HG03432 (cell line): ENCODE data around the gene FAM83D.

Experiments
- ATAC-seq: cut with Tn5 transposase; IDR thresholded peaks from one replicate; pipeline ENCODE4 v1.9.1; 2021; ENCODE audit warnings: mild to moderate bottlenecking, moderate library complexity; ENCODE audit not compliant: unreplicated experiment

The FAM83D gene

DNA sequence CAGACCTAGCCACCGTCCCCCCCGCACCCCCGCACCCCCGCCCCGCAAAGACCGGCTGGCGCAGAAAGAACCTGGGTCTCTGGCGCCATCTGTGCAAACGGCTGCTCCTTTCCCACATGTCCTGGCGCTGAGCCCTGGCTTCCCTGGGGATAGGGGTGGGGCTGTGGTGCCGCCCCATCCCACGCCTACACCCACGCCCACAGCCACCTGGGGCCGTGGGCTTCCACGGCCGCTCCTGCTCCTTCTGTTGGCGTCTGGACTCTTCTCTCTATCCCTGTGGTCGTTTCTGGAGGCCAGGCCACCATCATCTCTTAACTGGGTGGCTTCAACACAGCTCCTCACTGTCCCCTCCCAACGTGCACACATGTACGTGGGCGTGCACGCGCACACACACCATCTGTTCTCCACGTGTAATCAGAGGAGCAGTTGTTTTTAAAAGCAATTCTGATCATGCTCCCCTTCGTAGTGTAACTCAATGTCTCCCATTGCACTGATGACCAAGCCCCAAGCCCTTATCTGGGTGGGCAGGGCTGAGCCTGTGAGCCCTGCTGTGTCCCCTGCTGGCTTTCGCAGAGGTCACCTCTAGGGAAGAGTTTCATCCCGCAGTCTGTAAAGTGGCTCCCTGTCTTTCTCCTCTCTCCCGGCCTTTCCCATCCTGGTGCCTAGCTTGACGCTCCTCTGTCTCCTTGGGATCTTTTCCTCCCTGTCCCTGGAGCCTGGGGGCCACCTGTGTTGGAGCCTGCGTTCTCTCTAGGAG lies 31.9 kb upstream of the FAM83D start:
- no peak for ATAC-seq

DNA sequence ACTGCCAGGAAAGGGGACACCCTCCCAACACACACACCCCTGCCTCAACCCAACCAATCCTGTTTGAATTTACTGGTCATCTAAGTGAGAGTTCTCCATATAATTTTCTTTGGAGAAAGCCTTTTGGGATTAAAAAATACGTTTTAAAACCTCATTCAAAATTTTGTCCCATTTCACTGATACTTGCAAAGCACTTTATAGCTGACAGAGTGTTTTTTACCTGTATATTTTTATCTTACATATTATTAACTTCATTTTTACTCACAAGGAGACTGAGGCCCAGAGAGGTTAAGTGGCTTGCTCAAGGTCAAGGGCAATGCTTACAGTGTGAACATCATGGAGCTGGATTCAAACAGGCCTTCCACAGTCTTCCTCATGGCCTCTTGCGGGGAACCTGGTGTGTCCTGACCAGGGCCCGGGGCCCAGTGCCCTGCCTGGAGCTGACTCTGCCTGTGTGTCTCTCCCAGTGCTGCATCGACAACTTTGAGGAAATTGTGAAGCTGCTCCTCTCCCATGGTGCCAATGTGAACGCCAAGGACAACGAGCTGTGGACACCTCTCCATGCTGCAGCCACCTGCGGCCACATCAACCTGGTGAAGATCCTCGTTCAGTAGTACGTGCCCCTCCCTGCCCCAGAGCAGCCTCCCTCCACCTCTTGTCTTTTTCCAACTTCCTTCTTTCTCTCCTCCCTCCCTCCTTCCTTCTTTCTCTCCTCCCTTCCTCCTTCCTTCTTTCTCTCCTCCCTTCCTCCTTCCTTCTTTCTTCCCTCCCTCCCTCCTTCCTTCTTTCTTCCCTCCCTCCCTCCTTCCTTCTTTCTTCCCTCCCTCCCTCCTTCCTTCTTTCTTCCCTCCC lies 30.9 kb upstream of the FAM83D start:
- no peak for ATAC-seq

DNA sequence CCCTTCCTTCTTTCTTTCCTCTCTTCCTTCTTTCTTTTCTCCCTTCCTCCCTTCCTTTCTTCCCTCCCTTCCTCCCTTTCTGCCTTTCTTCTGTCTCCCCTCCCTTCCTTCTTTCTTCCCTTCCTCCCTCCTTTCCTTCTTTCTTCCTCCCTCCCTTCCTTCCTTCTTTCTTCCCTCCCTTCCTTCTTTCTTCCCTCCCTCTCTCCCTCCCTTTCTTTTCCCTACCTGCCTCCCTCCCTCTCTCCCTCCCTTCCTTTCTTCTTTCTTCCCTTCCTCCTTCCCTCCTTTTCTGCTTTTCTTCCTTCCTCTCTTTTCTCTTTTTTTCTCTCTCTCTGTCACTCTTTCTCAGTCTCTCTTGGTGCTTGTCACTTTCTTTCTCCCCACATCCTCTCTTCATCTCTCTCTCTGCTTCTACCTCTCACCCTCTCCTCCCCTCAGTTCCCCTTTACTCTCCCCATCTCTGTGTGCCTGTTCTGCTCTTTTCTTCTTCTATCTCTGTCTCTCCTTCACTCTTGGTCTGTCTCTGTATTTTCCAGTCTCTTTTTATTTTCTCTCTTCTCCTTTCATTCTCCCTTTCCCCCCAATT lies 30.1 kb upstream of the FAM83D start:
- ATAC-seq = no peak

DNA sequence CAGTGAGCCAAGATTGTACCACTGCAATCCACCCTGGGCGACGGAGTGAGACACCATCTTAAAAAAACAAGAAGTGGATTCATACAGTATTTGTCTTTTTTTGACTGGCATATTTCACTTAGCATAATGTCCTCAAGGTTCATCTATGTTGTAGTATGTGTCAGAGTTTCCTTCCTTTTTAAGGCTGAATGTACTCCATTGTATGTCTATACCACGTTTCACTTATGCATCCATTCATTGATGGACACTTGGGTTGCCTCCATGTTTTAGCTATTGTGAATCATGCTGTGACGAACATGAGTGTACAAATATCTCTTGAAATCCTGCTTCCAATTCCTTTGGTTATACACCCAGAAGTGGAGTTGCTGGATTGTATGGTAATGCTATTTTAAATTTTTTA lies 28.9 kb upstream of the FAM83D start:
- ATAC-seq = no peak

DNA sequence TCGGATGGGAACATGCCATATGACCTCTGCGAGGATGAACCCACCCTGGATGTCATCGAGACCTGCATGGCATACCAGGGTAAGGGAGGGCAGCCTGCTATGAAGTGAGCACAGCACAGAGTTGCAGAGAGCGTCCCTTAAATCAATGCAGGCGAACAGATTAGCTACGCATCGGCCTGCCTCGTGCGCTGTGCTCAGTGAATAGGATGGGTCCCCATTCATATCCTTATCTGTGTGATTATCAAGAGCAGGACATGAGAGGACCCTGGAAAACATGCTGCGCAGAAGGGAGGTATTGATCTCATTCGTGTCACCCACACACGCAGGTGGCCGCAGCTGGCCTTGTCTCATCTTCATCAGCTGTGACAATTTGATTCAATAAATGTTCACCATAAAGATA lies 25.6 kb upstream of the FAM83D start:
- ATAC-seq = no peak

DNA sequence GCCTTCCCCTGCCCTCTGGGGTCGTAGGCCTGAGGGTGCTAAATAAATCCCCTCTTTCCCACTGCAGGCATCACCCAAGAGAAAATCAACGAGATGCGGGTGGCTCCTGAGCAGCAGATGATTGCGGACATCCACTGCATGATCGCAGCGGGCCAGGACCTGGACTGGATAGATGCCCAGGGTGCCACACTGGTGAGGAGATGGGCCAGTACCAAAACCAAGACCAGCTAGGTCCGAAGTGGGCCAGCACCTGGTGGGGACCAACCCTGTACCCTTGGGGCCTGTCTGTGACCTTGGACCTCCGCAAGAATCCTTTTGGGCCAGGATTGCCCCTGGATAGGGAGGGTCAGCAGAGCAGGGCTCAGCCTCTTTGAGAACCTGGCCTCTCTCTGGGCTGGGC lies 23.6 kb upstream of the FAM83D start:
- ATAC-seq = no peak

DNA sequence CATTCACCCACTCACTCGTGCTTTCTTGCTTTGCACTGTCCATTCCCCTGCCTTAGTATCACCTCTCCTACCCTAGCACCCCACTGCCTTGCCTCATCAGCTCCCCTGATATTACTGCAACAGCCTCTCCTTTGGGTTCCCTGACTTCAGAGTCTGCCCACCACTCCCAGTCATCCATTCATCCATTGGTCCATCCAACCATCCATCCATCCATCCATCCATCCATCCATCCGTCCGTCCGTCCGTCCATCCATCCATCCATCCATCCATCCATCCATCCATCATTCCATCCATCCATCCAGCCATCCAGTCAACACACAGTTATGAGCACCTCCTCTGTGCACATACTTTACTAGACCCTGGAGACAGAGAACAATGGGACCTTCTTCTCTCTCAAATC lies 22.9 kb upstream of the FAM83D start:
- no peak for ATAC-seq

DNA sequence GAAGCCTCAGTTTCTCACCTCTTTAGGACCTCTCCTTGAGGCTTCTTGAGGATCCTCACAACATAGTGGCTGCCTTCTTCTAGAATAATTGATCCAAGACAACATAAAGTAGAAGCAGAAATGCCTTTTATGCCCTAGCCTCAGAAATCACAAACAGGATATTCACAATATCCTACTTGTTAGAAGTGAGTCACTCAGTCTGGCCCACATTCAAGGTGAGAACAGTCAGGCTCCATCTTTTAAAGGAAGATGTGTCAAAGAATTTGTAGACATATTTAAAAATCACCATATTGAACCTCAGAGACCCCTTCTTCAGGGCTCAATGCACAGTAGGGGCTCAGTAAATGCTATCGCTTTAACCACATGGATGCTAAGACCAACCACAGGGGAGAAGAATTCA lies 20.8 kb upstream of the FAM83D start:
- ATAC-seq = no peak

DNA sequence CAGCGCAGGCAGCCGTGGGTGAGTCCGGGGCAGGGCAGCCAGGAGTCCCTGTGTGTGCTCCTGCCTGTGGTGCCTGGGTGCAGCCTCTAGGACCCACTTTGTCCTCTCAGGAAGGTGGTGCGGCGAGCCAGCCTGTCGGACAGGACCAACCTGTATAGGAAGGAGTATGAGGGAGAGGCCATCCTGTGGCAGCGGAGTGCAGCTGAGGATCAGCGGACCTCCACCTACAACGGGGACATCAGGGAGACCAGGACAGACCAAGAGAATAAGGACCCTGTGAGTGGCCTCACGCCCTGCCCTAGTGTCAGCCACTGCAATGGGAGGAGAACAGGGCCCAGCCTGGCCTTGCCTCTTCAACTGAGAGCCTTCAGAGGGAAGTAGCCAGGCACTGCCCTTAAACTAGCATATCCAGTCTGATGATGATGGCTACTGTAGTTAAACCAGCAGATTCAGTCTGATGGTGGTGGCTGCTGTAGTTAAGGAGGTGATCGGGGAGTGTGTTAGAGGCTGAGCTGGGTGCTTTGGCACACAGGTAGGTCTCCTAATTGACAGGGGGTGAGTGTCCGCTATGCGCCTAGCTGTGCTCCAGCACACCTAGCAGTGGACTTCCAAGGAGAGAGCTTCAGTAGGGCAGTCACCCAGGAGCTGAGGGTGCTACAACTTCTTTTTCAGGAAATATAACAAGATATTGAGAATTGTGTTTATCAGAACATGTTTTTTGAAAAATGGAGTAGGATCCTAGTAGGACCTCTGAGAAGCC lies 18.1 kb upstream of the FAM83D start:
- ATAC-seq = no peak

DNA sequence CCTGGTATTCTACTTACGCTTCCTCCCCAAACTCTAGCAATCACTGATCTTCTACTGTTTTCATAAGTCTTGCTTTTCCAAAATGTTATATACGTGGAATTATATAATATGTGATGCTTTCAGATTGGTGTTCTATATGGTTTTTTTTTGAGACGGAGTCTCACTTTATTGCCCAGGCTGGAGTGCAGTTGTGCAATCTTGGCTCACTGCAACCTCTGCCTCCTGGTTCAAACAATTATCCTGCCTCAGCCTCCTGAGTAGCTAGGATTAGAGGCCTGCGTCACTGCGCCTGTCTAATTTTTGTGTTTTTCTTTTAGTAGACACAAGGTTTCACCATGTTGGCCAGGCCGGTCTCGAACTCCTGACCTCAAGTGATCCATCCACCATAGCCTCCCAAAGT lies 10.9 kb upstream of the FAM83D start:
- ATAC-seq = no peak

DNA sequence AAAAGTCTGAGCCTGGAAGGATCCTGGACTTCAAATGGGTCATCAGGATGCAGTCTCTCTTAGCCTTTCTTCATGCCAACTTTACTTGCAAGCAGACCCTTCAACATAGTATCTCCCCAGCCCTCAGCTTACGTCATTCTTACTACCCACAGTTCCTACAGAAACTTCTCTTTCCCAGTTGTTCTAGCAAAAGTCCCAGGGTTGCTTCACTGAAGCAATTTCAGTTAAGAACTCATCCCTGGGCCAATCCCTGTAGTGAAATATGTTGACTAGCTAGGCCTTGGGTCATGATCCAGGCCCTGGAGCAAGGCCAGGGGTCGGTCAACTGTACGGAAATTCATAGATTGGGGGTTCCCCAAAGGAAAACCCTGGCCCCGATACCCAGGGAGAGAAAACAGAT lies 8.6 kb upstream of the FAM83D start:
- ATAC-seq = no peak

DNA sequence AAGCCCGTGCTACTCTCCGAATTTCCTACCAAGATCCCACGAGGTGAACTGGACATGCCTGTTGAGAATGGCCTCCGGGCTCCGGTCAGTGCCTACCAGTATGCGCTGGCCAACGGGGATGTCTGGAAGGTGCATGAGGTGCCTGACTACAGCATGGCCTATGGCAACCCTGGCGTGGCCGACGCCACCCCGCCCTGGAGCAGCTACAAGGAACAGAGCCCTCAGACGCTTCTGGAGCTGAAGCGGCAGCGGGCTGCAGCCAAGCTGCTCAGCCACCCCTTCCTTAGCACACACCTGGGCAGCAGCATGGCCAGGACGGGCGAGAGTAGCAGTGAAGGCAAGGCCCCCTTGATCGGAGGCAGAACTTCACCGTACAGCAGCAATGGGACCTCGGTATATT lies 8.0 kb upstream of the FAM83D start:
- no peak for ATAC-seq

DNA sequence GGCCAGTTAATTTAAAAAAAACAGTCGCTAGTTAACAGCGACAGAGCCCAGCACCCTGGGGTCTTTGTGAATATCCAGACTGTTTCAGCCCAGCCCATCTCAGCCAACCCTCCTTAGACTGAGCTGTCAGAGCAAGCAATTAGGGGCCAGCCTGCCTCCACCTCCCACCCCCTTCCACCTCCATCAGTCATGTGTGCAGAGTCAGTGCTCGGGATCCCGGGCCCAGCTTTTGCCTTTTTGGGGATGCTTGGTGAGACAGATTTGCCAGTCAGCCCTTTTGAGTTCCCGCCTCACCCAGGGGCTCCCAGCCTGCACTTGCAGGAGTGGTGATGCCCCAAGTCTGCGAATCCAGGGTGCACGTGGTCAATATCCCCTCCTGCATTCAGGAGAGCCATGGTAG lies 6.5 kb upstream of the FAM83D start:
- ATAC-seq = no peak

DNA sequence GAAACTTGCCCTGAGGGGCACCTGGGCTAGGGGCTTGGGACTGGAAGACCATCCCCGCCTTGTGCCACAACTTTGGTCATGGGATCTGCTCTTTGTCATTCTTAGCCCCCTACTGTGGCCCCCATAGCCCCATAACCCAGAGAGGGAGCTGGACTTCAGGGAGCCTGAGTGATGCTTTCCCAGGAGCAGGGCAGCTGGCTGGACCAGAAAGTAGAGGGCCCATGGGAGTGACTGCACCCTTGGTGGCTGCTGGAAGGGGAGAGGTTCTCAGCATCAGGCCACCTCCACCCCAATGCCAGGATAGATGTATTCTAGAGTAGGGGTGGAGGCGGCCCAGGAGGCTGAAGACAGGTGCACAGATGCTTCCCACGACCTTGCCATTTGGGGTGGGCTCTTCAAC lies 5.8 kb upstream of the FAM83D start:
- ATAC-seq = no peak

DNA sequence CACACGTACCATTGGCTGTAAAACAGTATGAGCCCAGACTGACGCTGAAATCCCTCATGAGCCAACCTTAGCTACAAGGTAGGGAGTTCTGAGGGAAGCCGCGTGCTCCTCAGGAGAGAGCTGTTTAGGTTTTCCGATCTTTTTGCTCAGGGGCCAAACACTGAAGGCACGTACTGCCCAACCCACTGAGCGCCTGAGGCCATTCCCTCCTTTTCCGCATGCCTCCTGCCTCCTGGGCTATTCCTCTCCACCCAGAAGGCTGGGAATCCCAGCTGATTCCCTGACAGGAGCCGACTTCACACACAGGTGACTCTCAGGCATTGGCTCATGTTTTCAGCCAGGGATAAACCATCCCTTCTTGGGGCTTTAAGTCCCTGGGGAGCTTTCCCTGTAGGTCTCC lies 5.4 kb upstream of the FAM83D start:
- ATAC-seq = no peak

DNA sequence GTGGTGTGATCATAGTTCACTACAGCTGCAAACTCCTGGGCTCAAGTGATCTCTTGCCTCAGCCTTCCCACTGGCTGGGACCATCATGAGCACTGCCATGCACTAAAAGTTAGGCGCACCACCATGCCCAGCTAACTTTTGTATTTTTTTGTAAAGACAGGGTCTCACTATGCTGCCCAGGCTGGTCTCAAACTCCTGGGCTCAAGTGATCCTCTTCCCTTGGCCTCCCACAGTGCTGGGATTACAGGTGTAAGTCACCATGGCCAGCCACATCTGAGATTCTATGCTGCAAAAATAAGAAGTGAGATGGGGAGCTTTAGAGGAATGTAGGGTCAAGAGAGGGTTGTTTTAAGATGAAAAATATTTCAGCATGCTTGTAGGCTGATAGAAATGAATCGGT lies 1.5 kb upstream of the FAM83D start:
- ATAC-seq = no peak

DNA sequence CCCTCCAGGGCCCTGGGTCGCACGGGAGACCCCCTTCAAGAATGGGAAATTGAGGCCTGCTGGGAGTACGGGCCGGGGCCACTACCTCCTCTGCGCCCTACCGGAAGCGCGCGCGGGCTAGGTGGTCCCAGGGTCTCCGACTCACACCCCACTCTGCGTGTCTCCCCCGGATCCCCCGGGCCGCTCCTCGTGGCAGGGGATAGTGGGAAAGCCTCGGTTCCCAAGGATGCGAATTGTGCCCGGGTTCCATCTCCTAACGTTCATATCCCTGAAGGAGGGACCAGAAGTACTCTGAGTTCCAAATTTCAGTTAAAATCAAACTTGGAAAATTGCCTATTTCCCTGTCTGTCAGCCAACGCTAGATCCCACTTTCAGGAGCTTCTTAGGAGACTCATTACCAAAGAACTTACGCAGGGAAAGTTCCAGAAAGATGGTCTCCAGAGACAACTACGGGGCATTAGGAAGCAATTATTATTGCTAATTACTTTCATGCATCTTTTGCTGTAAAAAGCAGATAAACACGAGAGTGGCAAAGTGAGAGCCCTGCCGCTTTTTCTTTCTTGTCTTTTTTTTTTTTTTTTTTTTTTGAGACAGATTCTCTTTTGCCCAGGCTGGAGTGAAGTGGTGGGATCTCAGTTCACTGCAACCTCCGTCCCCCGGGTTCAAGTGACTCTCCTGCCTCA lies 858 bp downstream of the FAM83D start:
- peak; percentile 1 for ATAC-seq

DNA sequence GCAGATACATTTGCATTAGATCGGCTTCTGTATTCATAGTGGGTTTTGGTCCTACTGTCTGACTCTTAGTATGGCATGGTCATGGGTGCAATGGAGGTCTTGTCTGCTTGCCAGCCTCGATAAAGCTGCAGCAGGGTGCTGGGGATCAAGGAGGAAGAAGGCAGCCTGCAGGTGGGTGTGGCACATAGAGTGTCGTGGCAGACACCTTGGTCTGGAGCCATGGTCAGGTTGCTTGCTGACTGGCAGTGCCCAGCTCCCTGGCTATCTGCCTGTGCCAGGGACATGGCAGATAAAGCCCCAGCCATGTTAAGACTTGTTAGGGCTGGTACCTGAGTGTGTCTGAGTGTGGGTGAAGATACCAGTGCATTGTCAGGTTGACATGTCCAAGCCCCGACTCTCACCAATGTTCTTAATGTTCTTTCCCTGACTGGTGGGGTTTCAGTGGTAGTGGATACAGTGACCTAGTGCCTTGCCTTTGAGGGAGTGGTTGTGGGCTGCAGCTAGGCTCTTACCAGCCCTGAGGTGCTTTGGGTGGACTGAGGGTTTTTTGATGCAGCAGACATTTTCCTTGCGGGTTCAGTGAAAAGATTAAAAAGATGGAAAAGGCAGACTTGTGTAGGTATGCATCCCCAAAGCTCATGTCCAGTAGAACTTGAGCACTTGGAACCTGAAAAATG lies 1.8 kb downstream of the FAM83D start:
- ATAC-seq = no peak

DNA sequence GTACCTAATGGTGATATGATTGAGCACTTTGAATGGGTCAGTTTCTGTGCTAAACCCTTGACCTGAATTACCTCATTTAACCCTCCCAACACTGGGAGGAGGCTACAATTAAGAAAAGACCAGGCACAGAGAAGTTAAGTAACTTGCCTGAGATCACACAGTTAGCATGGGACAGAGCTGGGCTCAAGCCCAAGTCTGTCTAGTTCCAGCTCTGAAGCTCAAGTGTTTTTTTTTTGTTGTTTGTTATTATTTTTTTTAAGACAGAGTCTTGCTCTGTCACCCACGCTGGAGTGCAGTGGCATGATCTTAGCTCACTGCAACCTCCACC lies 4.0 kb downstream of the FAM83D start:
- ATAC-seq = no peak

DNA sequence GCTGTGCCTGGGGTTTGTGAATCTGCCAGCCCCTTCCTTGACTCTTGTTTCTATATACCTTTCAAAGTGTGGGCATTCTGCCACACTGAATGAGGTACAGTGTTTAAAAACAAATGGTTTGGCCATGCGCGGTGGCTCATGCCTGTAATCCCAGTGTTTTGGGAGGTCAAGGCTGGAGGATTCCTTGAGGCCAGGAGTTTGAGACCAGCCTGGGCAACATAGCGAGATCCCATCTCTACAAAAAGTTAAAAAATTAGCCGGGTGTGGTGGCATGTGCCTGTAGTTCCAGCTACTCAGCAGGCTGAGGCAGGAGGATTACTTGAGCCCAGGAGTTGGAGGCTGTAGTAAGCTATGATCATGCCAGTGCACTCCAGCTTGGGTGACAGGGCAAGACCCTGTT lies 5.8 kb downstream of the FAM83D start:
- ATAC-seq = no peak
